SH-SY5Y (cell line): ENCODE results near the gene SGMS1.

Experiments used
- GATA2 ChIP-seq: IDR thresholded peaks from 2 replicates; pipeline ENCODE4 v1.6.1; 2011; ENCODE audit warnings: mild to moderate bottlenecking, low read depth, low read length
- GATA3 ChIP-seq: IDR thresholded peaks from 2 replicates; pipeline ENCODE4 v1.6.1; 2011; ENCODE audit warnings: low read depth, mild to moderate bottlenecking, low read length, moderate library complexity

DNA sequence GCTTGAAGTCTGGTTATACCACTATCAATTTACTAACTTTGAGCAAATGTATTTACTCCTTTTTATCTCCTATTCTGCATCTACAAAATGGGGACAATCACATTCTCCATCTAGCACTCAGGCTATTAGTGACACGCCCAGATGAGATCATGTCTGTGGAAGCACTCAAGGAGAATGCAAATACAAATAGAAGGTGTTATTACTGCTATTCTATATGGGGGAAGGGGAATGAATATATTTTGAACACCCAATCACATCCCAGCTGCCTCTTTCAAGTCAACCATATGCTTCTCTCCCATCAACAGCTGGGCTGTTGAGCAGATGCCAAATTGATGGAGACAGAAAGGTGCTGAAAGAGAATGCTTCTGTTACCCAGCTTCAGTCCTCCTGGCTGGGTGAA, 23.5 kb downstream of the SGMS1 start:
- TF ChIP-seq GATA3 (no peak), GATA2 (no peak)
